Suppressor macrophage (primary cell): ENCODE data around the gene CYP39A1.
A peak's percentile ranks its signal among the peaks of the same experiment; 100 is the strongest.

Experiments
- DNase-seq, 4 experiments: peaks; one replicate each; pipeline ENCODE4 v3.0.0-alpha.2; 2020 to 2022

Gene CYP39A1

DNA sequence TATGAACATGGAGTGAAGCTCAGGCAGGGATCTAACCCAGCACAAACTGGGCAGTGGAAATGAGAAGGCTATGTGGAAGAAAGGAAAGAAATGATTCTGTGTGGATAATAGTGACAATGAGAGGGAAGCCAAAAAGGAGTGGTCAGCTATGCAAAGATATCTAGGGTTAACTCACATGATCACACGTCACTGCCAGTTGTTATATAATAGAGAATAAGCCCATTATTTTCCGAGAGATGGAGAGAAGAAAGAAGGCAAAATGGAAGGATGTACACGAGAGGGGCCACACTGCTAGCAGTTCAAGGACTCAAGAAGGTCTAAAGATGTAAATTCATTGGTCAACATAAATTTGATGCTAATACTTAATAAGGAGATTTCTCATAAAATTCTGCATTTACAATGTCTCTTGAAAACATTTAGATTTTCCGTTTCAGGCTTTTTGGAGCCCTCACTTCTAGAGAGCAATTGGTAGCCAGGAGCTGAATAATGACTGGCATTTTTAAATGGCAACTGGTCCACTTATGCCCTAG, 142.6 kb downstream of the CYP39A1 start:
- no peak for DNase-seq

DNA sequence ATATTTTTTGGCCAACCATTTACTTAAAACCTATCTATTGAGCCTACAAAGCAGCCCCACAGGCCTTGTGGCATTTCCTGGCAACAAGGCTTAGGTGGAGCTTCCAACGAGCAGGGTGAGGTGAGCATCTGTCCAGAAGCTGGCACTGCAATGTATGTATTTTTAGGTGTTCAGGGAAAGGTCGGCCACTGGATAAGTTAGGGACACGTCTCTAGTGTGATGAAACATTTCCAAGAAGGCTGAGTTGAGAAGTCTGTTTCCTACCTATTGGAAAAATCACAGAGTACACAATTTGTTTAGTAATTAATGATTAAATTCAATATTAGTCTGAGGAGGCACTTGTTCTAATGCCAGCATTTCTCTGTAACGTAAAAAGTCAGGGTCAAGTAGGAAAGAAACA, 143.6 kb downstream of the CYP39A1 start:
- no peak for DNase-seq

DNA sequence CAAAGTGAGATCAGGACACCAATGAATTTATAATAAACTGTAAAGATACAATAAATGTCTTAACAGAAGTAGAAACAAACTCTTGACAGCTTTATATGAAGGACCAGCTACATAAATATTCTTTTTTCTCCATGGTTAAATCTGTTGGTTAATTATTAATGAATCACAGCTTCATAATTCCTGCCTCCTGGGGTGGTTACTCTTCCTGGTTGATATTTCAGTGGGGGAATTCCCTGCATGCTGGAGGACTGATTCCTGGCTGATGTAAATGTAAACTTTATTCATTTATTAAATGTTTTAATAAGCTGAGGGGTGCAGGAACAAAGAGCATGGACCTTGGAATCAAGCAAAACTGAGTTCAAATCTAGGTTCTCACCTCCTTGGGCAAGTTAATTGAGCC, 145.2 kb downstream of the CYP39A1 start:
- no peak for DNase-seq

DNA sequence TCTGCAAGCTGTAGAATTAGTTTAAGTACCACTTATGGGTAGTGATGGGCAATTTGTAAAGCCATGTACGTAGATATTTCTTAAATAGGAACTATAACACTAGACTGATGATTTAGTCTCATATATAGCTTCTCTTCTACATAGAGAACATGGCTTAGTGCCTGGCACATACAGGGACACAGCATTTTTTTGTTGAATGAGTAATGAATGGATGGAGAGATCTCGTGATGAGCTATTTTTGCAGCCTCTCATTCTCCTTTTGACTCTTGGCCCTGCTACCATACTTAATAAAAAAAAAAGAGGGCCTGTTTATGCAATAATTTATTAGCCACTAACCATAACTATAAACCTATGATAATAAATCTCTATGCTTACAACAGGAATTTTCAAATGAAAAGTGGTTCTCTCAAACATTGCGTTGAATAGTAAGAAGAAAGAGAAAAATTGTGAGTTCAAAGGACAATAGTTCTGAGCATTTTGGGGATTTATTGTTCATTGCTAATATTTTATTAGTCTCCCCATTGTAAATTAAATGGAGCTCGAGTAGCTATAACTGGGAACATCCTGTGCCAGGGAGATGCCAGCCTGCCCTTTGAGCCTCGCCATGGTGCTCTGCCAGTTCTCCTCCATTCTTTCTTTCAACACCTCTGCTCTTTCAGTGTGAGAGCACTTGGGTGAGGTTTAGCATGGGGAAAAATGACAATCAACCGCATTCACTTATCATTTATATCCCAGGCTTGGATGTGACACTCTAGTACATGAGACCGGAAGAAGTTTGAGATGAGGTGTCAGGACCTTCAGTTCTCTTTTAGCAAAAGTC, 146.7 kb downstream of the CYP39A1 start:
- DNase-seq = no peak

DNA sequence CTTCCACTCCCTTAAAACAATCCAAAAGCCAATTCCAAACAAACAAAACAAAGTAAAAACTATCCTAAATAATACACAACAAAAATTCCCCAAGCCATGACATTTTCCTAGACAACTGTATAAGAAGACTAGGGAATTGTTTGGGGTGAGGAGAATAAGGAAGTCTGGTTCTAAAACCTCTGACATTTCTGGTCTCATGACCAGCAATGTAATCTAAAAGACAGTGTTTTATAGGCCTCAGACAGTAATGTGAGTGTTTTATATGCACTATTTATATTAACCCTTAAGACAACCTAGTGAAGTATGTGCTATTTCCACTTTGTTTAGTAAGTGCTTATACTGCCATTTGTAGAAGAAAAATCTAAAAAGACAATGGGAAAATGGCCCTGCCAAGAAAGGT, 148.4 kb downstream of the CYP39A1 start:
- DNase-seq = peak in 1 of 4 experiments; percentile 12

DNA sequence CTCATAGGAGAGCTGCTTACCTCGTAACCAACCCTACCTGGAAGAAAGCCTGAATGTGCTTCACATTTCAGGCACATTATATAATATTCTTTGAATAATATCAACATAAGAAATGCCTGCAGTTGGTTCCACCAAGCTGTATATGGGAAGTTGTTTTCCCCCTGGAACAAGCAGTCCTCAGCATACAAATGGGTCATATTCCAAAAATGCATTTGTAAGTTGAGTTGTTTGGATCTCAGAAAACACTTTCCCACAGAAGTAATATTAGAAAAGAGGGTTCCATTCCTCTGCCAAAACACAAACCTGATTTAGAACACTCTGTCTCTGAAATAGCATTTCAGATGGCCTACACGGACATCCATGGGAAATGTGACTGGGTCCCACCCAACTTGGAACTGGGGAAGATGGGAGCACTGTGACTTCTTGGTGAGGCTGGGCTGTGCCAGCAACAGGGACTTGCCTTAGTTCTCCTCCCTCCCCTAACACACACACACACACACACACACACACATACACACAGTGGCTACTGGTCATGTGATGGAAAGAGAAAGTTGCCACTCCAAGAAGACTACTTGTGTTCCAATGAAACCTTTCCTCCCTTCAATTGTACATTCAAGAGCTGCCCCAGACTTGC, 150.0 kb downstream of the CYP39A1 start:
- DNase-seq = no peak

DNA sequence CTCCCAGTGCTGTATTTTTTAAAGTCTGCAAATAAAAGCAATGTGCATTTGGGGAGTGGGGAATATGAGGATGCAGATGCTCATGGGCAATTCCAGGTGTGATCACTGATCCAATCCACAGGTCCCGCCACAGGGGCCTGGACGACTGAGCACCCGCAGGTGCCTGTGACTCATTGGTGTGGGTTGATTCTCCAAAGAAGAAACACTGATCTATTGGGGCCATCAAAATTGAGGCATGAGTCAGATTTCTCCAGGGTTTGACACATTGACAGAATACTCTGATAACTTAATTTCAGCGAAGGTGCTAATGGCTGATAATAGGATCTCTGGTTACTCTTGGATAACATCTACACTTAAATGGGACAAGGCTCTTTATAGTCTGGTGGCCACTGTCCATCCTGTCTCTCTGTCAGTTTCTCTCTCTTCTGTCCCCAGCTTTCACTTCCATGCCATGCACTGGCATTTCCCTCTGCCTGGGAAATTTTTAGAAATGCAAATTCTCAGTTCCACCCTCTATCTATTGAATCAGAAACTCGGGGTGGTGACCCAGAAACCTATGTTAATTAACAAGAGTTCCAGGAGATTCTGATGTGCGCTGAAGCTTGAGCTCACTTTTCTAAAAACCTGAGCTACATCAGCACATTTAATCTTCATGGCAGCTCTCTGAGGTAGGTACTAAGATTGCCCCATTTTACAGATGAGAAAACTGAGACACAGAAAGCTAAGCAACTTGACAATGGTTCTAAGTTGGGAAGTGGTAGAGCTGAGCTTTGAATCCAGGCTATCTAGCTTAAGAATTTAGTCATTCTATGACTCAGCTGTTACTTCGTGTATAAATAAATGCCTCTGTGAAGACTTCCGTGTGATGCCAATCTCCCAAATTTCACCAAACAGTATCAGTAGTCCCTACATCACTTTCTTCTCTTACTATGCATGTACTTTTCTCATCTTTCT, 151.2 kb downstream of the CYP39A1 start:
- DNase-seq = no peak

DNA sequence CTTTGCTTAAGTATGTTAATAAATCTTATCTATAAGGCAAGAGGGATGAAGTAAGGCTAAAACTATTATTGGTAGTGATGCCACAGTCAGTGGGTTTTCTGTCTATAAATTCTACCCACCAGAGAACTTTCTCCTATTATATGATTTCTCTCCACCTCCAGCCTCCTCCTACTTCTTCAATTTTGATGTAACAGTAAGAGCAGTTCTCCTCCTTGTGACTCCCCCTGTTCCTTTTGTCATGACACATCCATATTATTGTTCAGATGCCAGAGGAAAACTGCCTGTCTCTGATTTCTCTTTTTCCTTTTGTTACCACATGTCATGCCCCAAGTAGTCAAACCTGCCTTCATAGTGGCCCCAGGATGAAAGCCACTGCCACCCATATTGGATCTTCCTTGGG, 152.2 kb downstream of the CYP39A1 start:
- DNase-seq = no peak
